ENCODE measurements around the gene RRM2.

DNA sequence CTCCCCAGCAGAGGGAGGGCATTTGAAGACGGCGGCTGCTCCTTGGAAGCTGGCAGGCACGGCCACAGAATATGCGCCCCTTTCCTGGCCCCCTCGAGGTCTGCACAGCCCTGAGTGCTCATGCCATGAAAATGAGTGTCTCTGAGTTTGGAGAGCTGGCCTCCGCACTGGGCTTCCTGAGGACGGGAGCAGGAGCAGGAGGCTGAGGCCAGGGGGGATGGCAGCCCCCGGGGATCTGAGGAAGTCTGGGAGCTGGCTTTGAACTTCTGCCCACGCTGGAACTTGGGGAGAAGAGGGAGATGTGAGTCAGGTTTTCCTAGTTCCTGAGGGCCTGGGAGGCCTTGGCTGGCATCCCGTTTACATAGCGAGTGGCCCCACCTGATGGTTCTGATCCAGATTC is 47.0 kb downstream of the RRM2 start:
- TF ChIP-seq POLR2A (IDR thresholded peaks at IDR 0.05; ENCODE audit: low read depth) (no peak), POLR2AphosphoS5 (IDR thresholded peaks at IDR 0.05) (no peak)
